RWPE1 (cell line): ENCODE measurements around the gene DHRS13.

Experiments used
- CTCF ChIA-PET: fragments of 350-600 bp; sonication (Branson Sonifier 250); formaldehyde crosslinking; extraction: SDS; loops from one replicate; lab custom pipeline; 2021; lab: Yijun Ruan, JAX
- POLR2A ChIA-PET: fragments of 400-600 bp; formaldehyde crosslinking; extraction: SDS; loops from one replicate; lab custom pipeline; 2020; ENCODE audit warnings: antibody characterized with exemption; ENCODE audit not compliant: low non-redundant PET; lab: Yijun Ruan, JAX
- DNase-seq: peaks from one replicate; pipeline ENCODE4 v3.0.0; 2012; ENCODE audit warnings: low spot score
- H3K27ac ChIP-seq: fragments of 450-650 bp; 2 replicates; pipeline ENCODE4 v1.5.1; 2017
- CTCF ChIP-seq: fragments of 450-650 bp; conservative IDR thresholded peaks from 2 replicates; pipeline ENCODE4 v1.5.1; 2017; ENCODE audit warnings: low read depth, mild to moderate bottlenecking

The DHRS13 gene, protein sequence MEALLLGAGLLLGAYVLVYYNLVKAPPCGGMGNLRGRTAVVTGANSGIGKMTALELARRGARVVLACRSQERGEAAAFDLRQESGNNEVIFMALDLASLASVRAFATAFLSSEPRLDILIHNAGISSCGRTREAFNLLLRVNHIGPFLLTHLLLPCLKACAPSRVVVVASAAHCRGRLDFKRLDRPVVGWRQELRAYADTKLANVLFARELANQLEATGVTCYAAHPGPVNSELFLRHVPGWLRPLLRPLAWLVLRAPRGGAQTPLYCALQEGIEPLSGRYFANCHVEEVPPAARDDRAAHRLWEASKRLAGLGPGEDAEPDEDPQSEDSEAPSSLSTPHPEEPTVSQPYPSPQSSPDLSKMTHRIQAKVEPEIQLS

DNA sequence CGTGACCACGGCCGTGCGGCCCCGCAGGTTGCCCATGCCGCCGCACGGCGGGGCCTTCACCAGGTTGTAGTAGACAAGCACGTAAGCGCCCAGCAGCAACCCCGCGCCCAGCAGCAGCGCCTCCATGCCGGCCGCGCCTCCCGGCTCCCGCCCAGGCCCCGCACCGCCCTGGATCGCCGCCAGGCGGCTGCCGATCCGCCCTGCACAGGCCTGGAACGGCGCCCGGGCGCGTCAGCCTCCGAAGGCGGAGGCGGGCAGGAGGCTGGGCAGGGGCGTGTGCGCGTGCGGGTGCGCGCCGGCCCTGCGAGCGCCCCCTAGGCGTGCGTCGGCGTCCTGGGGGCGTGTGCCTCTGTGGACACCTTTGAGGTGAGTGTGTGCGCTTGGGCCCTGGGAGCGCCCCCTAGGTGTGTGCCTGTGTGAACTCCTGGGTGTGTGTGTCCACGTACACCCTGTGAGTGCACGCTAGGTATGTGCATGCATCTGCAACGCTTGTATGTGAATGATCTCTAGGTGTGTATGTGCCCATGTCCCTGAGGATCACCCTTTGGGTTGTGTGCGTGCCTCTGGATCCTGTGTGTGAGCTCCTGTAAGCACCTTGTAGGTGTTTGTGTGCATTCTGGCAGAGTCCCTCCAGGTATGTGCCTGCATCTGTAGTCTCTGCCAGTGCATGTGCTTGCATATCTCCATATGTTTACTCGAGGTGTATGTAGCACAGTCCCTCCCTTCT is at the start of gene DHRS13:
Gene DHRS13 (minus strand): TSS at position 261 of the 727 bp plus-strand sequence. CDS start 135 bp downstream, at position 126.
- peak; percentile 85 for DNase-seq
- TF ChIP-seq CTCF, result peak; percentile 97
- CTCF ChIA-PET, result interaction anchor here (0.6 to 2.5 kb wide), 10 partner anchors 9 to 176 kb away, joined by 3 to 13 read pairs (median 4); no protein-coding TSS in a partner anchor
- H3K27ac ChIP-seq, result peak within 1 kb of the TSS; percentile 90
- POLR2A ChIA-PET, result no interaction called here

DNA sequence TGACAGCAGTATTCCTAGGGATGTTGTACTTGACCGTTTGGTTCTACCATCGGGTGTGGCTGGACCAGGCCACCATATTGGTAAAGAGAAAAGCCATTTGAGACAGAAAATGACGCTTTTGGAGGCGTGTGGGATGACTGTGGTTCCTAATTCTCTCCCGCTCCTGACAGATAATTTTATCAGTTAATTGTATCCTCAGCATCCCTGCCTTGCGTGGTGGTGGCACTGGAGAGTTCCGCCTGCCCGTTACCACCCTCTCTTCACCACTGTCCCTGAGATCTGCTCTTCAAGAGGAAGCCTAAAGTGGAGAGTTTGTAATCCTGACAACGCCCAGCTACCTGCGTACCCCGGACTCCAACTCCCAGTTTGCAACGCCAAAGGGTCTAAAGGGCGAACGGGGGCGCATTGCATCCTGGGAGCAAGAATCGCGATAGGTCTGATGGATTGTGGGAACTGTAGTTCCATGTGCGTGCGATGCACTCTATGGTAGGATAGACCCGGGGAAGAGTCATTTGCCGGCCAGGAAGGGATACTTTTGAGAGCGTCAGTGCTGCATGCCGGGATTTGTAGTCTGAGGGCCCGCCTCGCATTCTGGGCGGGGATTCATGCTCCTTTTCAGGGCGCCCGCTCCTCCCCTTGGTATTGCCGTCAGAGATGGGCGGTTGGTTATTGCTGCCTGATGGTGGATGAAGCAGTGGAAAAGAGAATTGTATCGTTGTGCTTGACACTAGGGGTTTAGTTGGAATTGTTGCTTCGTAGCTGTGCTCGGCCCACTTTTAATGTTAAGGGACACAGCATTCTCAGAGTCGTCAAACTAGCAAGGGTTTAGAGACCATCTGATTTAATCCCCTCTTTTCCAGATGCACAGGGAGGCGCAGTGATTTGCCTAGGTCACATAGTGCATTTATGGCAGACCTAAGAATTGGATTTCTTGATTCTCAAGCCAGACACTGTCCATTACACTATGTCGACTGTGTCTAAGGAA is 49.4 kb upstream of the DHRS13 start:
- POLR2A ChIA-PET, result interaction anchor here (0.6 to 1.4 kb wide), 3 partner anchors 170 to 233 kb away, joined by 4 to 8 read pairs (median 5); partner anchors contain the start of gene RPL23A
- TF ChIP-seq CTCF, result no peak
- CTCF ChIA-PET, result interaction anchor here (0.6 to 3.3 kb wide), 5 partner anchors 12 to 226 kb away, joined by 3 to 20 read pairs (median 3); partner anchors contain the start of gene TLCD1
- H3K27ac ChIP-seq, result peak overlapping the region; percentile 96
- DNase-seq, result peak; percentile 97

GRCh38 chr17:28951428-28951990 is 48.6 kb upstream of the DHRS13 start, which contains the start of gene PHF12:
PHF12 (minus strand) TSS chr17:28951518; CDS start chr17:28950960, 558 bp downstream.
- POLR2A ChIA-PET, result interaction anchor here (0.5 to 1.4 kb wide), 4 partner anchors 116 to 232 kb away, joined by 4 to 8 read pairs (median 4); partner anchors contain the start of gene RPL23A
- TF ChIP-seq CTCF, result no peak

GRCh38 chr17:28950752-28951427 is 48.0 kb upstream of the DHRS13 start:
- peak overlapping the region; percentile 96 for H3K27ac ChIP-seq
- ChIA-PET POLR2A (interaction anchor here (0.5 to 1.4 kb wide), 3 partner anchors 117 to 231 kb away, joined by 4 to 8 read pairs (median 4); partner anchors contain the start of gene RPL23A), CTCF (interaction anchor here (3.3 kb wide), 1 partner anchor 224 kb away, joined by 20 read pairs; the partner anchor contains the start of gene TLCD1)
- no peak for DNase-seq
- TF ChIP-seq CTCF, result no peak

More at GRCh38 chr17:28951428-28951990, 48.6 kb upstream of the DHRS13 start, which contains the start of gene PHF12:
- peak; percentile 99 for DNase-seq
- CTCF ChIA-PET, result interaction anchor here (0.7 to 3.3 kb wide), 2 partner anchors 14 to 225 kb away, joined by 3 to 20 read pairs; partner anchors contain the start of gene TLCD1
- peak within 1 kb of the TSS; percentile 96 for H3K27ac ChIP-seq
